HG02870 (cell line): ENCODE results near the gene KCNK17.

Experiments
- ATAC-seq: cut with Tn5 transposase; IDR thresholded peaks from one replicate; pipeline ENCODE4 v1.9.1; 2021; ENCODE audit warnings: mild to moderate bottlenecking, moderate library complexity; ENCODE audit not compliant: unreplicated experiment

Gene KCNK17

DNA sequence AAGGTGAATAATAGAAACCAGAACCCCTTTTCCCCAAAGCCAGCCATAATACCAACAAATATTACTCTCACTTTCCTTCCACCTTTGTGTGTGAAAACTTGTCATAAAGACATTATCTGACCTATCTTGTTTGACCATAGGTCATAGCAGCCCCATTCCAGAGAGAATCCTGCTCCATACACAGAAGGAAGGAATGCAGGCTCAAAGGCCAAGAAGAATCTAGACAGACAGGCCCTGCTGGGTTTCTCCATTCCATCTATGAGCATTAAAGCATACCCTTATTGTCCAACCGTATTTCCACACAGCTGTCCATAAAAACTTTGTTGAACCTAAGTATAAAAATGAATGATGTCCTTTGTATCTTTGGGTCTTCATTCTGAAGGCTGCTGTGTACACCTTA lies 44.3 kb downstream of the KCNK17 start:
- ATAC-seq, result no peak

DNA sequence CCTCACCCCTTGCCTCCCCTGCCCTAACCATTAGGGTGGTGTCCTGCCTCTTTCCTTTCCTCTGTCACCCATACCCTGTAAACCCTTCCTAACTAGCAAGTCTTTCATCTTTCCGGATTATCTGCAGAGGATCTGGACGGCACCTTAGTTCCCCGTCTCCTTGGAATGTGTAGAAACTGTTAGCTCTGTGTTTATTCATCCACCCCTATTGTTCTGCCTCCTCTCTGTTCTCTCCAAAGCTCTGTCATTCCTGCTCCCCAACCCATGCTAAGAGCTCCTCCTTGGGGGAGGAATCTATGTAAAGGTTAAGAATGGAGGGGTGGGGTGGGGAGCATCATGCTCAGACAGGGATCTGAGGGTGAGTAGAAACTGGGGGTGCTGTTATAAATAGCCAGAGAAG lies 45.5 kb downstream of the KCNK17 start:
- no peak for ATAC-seq

DNA sequence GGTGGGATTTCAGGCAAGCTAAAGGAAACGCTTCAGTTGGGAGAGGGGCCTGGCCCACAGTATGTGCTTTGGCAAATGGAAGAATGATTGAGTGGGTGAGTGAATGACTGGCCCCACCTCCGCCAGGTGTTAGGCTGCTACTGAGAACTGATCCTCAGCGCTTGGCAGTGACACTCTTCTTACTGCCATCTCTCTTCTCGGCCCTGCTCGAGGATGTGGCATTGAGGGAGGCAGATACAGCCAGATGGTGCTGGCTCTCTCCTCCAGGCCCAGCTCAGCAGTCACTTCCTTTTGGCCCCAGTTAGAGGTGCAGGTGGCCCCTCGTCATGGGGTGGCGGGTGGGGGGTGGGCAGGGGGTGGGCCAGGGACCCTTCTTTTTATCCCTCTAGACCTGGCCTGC lies 46.0 kb downstream of the KCNK17 start:
- no peak for ATAC-seq

DNA sequence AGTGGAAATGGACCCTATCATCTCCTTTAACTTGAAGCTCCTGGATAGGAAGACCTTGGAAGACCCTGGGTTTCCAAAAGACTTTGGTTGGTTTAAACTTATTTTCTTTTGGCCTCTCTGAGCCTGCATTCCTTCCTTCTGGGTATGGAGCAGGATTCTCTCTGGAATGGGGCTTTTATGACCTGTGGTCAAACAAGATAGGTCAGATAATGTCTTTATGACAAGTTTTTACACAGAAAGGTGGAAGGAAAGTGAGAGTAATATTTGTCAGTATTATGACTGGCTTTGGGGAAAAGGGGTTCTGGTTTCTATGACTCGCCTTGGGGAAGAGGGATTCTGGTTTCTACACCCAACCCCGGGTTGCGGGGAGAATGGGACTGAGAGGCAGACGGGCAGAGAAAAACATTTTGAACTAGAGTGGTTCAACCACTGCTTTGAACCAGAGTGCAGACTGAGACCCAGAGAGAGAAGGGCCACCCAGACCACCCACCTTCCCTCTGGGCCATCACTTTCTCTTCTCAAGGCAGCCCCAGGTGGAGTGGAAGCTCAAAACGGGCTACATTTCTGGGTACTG lies 47.4 kb downstream of the KCNK17 start:
- no peak for ATAC-seq

DNA sequence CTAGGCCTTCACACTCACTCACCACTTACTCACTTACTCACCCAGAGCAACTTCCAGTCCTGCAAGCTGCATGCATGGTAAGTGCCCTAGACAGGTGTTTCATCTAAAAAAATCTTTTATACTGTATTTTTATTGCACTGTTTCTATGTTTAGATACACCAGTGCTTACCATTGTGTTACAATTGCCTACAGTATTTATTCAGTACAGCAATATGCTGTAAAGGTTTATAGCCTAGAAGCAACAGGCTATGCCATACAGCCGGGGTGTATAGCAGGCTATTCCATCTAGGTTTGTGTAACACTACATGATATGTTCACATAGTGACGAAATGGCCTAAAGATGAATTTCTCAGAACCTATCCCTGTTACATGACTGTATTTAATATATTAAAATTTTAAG lies 47.8 kb downstream of the KCNK17 start:
- no peak for ATAC-seq

DNA sequence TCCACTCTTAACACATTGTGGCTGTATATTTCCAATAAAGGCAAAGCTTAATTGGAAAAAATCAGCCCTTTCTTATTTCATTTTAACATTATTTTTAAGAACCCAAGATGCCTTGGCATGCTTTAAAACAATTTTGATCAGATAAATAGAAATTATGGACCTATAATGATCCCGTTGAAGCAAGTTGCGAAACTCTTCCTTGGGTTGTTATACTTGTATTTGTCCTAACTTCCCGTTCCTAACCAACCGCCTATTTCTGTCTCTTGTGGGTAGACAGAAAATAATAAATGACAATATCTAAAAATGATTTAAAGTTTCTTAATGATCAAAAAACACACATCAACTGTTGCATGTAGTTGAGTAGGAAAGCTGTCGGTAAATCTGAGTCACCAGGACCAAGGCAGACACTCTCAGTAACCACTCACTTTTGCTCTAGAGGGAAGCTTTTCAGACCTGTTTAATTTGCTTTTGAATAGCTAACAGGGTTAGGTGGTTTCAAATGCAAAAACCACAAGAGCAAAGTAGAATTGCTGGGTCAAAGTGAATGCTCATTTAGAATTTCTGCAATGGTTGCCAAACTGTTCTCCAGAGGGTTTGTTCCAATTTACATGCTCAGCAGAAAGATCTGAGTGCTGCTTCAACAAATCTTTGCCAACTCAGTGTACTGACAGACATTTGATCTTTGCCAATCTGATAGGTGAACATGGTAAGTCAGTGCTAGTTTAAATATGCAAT lies 50.7 kb downstream of the KCNK17 start:
- no peak for ATAC-seq

DNA sequence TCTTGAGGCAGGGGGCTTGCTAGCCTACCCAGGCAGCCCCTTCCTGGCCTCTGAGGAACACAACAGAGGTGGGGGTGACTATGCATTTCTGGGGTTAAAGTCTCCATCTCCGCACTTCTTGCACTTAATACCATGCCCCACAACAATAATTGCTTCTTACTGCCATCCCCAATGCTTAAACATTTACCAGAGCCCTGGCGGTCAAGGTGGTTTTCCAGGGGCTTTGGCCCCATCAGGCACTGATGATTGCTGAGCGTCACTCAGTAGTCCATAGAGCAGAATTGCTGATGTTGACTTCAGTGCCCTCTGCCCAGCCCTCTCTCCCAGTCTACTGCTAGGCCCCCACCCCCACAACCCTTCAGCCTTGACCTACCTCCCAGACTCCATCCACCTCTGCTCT lies 52.5 kb downstream of the KCNK17 start:
- no peak for ATAC-seq

DNA sequence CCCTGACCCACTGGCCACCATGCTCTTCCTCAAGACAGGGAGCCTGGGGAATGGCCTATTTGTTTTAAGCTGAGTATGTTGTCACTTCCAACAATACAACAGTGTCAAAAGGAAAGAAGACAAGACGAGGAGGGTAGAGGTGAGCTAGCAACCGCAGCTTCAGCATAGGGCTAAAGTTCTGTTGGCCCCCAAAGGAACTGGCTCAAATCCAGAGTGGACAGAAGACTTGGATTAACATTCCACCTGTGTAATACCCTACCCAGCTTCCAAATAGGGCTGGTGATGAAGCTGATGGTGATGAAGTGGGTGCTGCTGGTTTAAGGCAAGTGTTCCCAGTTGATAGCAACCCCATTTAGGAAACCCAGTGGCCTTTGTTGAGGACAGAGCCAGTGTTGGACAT lies 53.3 kb downstream of the KCNK17 start:
- ATAC-seq, result no peak

DNA sequence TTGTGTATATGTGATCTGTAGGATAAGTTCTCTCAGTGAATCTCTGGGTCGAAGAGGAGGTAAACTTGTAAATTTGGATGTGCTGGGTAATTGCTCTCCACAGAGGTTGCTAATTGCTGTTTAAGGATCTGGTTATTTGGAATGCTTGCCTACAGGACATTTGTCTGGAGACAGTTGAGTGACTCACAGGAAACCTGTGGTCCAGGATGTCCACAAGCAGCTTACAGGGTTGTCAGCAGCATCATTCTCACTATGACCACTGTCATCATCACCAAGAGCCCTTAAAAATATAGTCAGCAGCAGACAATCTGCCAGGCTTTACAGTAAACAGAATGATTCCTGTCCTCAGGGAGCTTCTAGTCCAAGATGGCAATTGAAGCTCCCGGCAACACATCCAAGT lies 53.8 kb downstream of the KCNK17 start:
- ATAC-seq, result no peak

DNA sequence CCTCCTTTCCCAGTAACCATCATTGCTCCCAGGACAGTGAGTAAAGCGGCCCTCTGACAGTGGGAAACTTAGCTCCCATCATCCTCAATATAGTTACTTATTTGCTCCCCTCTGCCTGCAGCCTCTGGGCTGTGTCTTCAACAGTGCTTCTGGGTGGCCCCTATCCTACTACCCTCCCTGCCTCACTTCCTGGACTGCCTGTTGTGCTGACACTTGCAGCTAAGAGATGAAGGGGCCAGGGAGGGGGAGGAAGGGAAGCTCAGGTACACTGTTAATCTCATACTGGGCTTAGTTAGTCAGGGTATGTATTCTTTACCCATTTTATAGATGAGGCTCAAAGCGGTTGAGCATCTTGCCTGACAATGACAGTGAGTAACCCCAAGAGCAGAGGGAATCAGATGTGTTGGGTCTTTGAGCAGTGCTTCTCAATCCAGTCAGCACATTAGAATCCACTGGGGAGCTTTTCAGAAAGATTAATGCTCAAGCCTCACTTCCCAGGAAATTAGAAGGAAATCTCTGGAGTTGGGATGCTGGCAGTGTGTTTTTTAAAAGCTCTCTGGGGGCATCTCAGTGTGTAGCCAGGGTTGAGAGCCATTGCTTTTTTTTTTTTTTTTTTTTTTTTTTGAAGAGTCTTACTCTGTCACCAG lies 57.8 kb downstream of the KCNK17 start:
- ATAC-seq, result no peak

DNA sequence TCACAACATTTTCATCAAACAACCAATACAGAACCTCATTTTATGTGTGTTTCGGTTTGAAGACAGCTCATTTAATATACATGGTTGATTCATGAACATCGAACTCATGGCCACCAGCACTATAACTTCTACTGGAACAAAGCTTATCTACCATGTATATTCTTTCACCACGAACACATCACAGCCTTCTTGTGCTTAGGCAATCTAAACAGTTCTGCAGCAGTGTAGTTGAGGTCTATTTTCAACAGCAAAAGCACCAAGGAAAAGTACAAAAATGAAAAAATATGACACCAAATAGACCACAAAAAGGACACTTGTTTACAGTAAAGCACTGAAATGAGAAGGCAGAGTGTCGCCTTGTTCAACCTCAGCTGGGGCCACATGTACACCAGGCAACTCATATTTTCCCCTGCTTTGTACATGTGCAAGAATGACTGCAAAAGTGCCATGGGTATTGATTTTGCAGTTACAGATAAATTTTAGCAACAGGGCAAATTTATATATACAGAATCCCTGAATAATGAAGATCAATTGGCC lies 59.2 kb downstream of the KCNK17 start:
- no peak for ATAC-seq

DNA sequence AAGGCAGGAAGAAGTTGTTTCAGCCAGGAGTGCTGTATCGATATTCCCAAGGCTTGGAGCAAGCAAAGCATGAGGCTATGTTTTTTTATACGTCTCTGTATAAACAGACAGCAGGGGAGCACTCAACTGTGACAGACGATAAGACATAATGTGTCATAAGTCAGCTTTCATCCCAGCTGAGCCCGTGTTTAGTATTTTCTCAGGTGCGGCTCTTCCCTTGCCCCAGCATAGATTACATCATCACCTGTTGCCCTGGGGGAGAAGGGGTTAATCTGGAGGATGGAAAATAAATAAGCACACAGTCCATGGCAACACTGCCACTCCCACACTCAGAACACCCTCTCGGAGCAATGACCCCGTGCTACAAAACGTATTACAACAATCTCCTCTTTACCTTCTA lies 62.8 kb downstream of the KCNK17 start:
- ATAC-seq, result no peak

DNA sequence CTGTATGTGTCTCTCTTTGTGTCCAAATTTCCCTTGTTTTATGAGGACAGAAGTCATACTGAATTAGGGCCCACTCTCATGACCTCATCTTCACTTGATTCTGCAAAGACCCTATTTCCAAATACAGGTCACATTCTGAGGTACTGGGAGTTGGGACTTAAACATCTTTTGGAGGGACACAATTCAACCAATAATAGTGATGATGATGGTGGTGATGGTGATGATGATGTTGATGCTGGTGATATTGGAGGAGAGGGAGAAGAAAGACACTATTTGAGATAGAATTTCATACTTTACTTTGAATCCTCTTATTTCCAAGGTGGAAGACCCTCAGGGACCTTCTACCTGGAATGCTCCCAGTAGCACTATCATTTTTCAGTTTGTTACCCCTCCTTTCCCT lies 63.7 kb downstream of the KCNK17 start:
- no peak for ATAC-seq

DNA sequence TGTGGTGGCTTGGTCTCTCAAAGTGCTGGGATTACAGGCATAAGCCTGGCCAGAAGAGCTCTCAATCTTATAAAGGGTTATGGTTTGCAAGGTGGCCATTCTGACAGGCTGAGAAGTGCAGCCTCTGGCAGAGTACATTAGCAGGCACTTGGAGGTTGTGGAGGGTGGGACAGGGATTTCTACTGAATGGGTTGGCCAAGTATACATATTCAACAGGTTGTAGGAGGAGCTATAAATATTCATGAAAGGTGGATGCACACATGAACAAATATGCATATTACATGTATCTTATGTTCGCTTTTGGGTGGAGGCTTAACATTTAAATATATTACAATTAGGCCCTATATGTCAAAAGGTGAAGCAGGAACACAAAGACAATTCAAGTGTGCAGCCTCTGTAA lies 64.9 kb downstream of the KCNK17 start:
- no peak for ATAC-seq
